ENCODE results near the gene LIPG.

LIPG gene

GRCh38 chr18:49585781-49586663, 24.2 kb downstream of the LIPG start:
- Histone ChIP-seq H3K27me3 (ENCODE audit: control insufficient read depth, insufficient read depth, low read length, poor library complexity, severe bottlenecking) (no peaks in the 10 kb centered on the region), H3K9me3 (ENCODE audit: control insufficient read depth, low read length) (no peaks in the 10 kb centered on the region), H3K36me3 (ENCODE audit: control insufficient read depth, insufficient read depth, low read length) (no peaks in the 10 kb centered on the region), H3K4me1 (ENCODE audit: control insufficient read depth, insufficient read depth, low read length) (peaks cover 6% of the 10 kb centered on the region), H3K4me3 (ENCODE audit: insufficient read depth, low read depth, low read length) (no peak overlapping the region), H3K27ac (ENCODE audit: insufficient read depth, low read depth, low read length, poor library complexity, severe bottlenecking) (no peak overlapping the region)
- 80 to 84% methylated on average over 9 of the region's 9 CpGs for WGBS, 2 experiments

GRCh38 chr18:49588171-49588570, 26.3 kb downstream of the LIPG start:
- 94 to 96% methylated on average over 6 of the region's 6 CpGs for WGBS, 2 experiments
- no peaks in the 10 kb centered on the region for H3K27me3 ChIP-seq (ENCODE audit: control insufficient read depth, insufficient read depth, low read length, poor library complexity, severe bottlenecking)
- H3K9me3 ChIP-seq (ENCODE audit: control insufficient read depth, low read length) = no peaks in the 10 kb centered on the region
- no peaks in the 10 kb centered on the region for H3K36me3 ChIP-seq (ENCODE audit: control insufficient read depth, insufficient read depth, low read length)
- peaks cover 6% of the 10 kb centered on the region for H3K4me1 ChIP-seq (ENCODE audit: control insufficient read depth, insufficient read depth, low read length)
- no peak overlapping the region for H3K27ac ChIP-seq (ENCODE audit: insufficient read depth, low read depth, low read length, poor library complexity, severe bottlenecking)
- no peak overlapping the region for H3K4me3 ChIP-seq (ENCODE audit: insufficient read depth, low read depth, low read length)

GRCh38 chr18:49588971-49589370, 27.1 kb downstream of the LIPG start:
- 93 to 96% methylated on average over 10 to 12 of the region's 12 CpGs for WGBS, 2 experiments
- Histone ChIP-seq H3K27ac (ENCODE audit: insufficient read depth, low read depth, low read length, poor library complexity, severe bottlenecking) (no peak overlapping the region), H3K9me3 (ENCODE audit: control insufficient read depth, low read length) (no peaks in the 10 kb centered on the region), H3K4me3 (ENCODE audit: insufficient read depth, low read depth, low read length) (no peak overlapping the region), H3K36me3 (ENCODE audit: control insufficient read depth, insufficient read depth, low read length) (no peaks in the 10 kb centered on the region), H3K4me1 (ENCODE audit: control insufficient read depth, insufficient read depth, low read length) (peaks cover 6% of the 10 kb centered on the region), H3K27me3 (ENCODE audit: control insufficient read depth, insufficient read depth, low read length, poor library complexity, severe bottlenecking) (no peaks in the 10 kb centered on the region)

GRCh38 chr18:49590608-49591007, 28.8 kb downstream of the LIPG start:
- Histone ChIP-seq H3K4me3 (ENCODE audit: insufficient read depth, low read depth, low read length) (no peak overlapping the region), H3K36me3 (ENCODE audit: control insufficient read depth, insufficient read depth, low read length) (no peaks in the 10 kb centered on the region), H3K4me1 (ENCODE audit: control insufficient read depth, insufficient read depth, low read length) (peaks cover 3% of the 10 kb centered on the region), H3K27ac (ENCODE audit: insufficient read depth, low read depth, low read length, poor library complexity, severe bottlenecking) (no peak overlapping the region), H3K27me3 (ENCODE audit: control insufficient read depth, insufficient read depth, low read length, poor library complexity, severe bottlenecking) (no peaks in the 10 kb centered on the region), H3K9me3 (ENCODE audit: control insufficient read depth, low read length) (no peaks in the 10 kb centered on the region)
- WGBS, 2 experiments = 93 to 94% methylated on average over 10 of the region's 10 CpGs

- H3K9me3 ChIP-seq (ENCODE audit: control insufficient read depth, low read length) = no peaks in the 10 kb centered on the region
- no peak overlapping the region for H3K4me3 ChIP-seq (ENCODE audit: insufficient read depth, low read depth, low read length)
- 93 to 100% methylated on average over 3 of the region's 3 CpGs for WGBS, 2 experiments
- no peaks in the 10 kb centered on the region for H3K4me1 ChIP-seq (ENCODE audit: control insufficient read depth, insufficient read depth, low read length)
- H3K36me3 ChIP-seq (ENCODE audit: control insufficient read depth, insufficient read depth, low read length) = no peaks in the 10 kb centered on the region
- no peak overlapping the region for H3K27ac ChIP-seq (ENCODE audit: insufficient read depth, low read depth, low read length, poor library complexity, severe bottlenecking)
- no peaks in the 10 kb centered on the region for H3K27me3 ChIP-seq (ENCODE audit: control insufficient read depth, insufficient read depth, low read length, poor library complexity, severe bottlenecking)
These were observed 29.4 kb downstream of the LIPG start for GRCh38 chr18:49591271-49591670.

GRCh38 chr18:49591775-49592174, 29.9 kb downstream of the LIPG start:
- 93 to 95% methylated on average over 4 of the region's 4 CpGs for WGBS, 2 experiments
- Histone ChIP-seq H3K4me1 (ENCODE audit: control insufficient read depth, insufficient read depth, low read length) (peaks cover 3% of the 10 kb centered on the region), H3K4me3 (ENCODE audit: insufficient read depth, low read depth, low read length) (no peak overlapping the region), H3K27ac (ENCODE audit: insufficient read depth, low read depth, low read length, poor library complexity, severe bottlenecking) (no peak overlapping the region), H3K9me3 (ENCODE audit: control insufficient read depth, low read length) (no peaks in the 10 kb centered on the region), H3K36me3 (ENCODE audit: control insufficient read depth, insufficient read depth, low read length) (no peaks in the 10 kb centered on the region), H3K27me3 (ENCODE audit: control insufficient read depth, insufficient read depth, low read length, poor library complexity, severe bottlenecking) (no peaks in the 10 kb centered on the region)

- Histone ChIP-seq H3K27ac (ENCODE audit: insufficient read depth, low read depth, low read length, poor library complexity, severe bottlenecking) (peak overlapping the region; percentile 18), H3K36me3 (ENCODE audit: control insufficient read depth, insufficient read depth, low read length) (no peaks in the 10 kb centered on the region)
- WGBS, 2 experiments = 69 to 76% methylated on average over 3 of the region's 3 CpGs
These were observed 34.8 kb downstream of the LIPG start for GRCh38 chr18:49596687-49597086.

GRCh38 chr18:49597157-49597931, 35.5 kb downstream of the LIPG start:
- Histone ChIP-seq H3K4me3 (ENCODE audit: insufficient read depth, low read depth, low read length) (no peak overlapping the region), H3K27me3 (ENCODE audit: control insufficient read depth, insufficient read depth, low read length, poor library complexity, severe bottlenecking) (no peaks in the 10 kb centered on the region), H3K27ac (ENCODE audit: insufficient read depth, low read depth, low read length, poor library complexity, severe bottlenecking) (no peak overlapping the region), H3K36me3 (ENCODE audit: control insufficient read depth, insufficient read depth, low read length) (no peaks in the 10 kb centered on the region), H3K9me3 (ENCODE audit: control insufficient read depth, low read length) (no peaks in the 10 kb centered on the region), H3K4me1 (ENCODE audit: control insufficient read depth, insufficient read depth, low read length) (peaks cover 14% of the 10 kb centered on the region)
- 77 to 79% methylated on average over 8 of the region's 8 CpGs for WGBS, 2 experiments

More at GRCh38 chr18:49596687-49597086, 34.8 kb downstream of the LIPG start:
- Histone ChIP-seq H3K27me3 (ENCODE audit: control insufficient read depth, insufficient read depth, low read length, poor library complexity, severe bottlenecking) (no peaks in the 10 kb centered on the region), H3K9me3 (ENCODE audit: control insufficient read depth, low read length) (no peaks in the 10 kb centered on the region), H3K4me3 (ENCODE audit: insufficient read depth, low read depth, low read length) (no peak overlapping the region), H3K4me1 (ENCODE audit: control insufficient read depth, insufficient read depth, low read length) (peaks cover 14% of the 10 kb centered on the region)

GRCh38 chr18:49601211-49601610, 39.4 kb downstream of the LIPG start:
- no peak overlapping the region for H3K4me3 ChIP-seq (ENCODE audit: insufficient read depth, low read depth, low read length)
- WGBS, 2 experiments = 94 to 97% methylated on average over 3 to 4 of the region's 4 CpGs
- H3K27me3 ChIP-seq (ENCODE audit: control insufficient read depth, insufficient read depth, low read length, poor library complexity, severe bottlenecking) = no peaks in the 10 kb centered on the region
- H3K9me3 ChIP-seq (ENCODE audit: control insufficient read depth, low read length) = no peaks in the 10 kb centered on the region
- peaks cover 14% of the 10 kb centered on the region for H3K4me1 ChIP-seq (ENCODE audit: control insufficient read depth, insufficient read depth, low read length)
- H3K36me3 ChIP-seq (ENCODE audit: control insufficient read depth, insufficient read depth, low read length) = no peaks in the 10 kb centered on the region
- H3K27ac ChIP-seq (ENCODE audit: insufficient read depth, low read depth, low read length, poor library complexity, severe bottlenecking) = no peak overlapping the region

All from ectodermal cell (in vitro differentiated cells).